T follicular helper cell (primary cell): ENCODE measurements around the gene DNAH8.

Source experiments
- DNase-seq: peaks from one replicate; pipeline ENCODE4 v3.0.0-alpha.2; 2020; ENCODE audit warnings: low read depth

The DNAH8 gene

DNA sequence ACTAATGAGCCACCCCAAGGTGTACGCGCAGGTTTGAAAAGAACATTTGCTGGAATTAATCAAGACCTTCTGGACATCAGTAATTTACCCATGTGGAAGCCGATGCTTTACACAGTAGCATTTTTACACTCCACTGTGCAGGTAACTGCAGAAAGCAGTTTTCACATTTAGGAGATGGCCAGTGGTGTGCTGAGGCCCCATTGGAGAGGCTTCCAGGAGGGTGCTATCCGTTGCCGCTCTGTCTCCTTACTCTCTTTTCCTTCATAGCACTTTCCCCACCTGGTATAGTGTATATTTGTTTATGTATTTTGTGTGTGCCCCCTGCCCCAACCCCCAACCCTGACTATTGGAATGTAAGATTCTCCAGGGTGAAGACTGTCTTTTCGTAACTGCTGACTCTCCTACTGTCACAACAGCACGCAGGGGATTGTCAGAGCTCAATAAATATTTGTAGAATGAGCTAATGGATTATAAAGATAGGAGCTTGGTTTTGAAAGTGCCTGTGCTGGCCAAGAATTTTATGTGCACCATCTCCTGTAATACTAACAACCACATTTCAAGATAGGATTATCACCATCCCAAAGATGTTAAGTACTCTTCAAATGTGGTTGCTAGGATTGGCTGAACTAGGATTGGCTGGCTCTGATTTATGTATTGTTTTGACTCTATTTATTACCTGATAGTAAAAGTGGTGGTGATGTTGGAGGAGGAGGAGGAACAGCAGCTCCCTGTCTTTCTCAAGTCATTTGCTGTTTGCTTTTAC lies 259.5 kb downstream of the DNAH8 start:
- DNase-seq: no peak

DNA sequence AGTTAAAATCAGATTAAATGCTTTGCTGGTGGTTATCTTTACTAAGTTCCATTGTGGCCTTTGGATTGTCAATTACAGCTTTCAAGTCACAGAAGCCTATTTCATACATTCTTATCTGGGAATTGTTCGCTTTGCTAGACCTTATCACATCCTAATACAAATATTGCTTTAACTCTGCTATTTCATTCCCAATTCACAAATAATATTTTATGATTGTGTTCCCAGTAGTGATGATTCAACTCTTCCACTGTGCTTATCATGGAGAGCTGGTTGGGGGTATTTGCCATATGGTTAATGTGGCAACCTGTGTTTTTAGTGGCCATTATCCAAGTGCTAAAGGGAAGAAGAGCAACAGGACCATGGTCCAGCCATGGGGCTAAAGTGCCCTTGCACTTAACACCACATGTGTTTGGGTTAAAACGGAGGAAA lies 260.5 kb downstream of the DNAH8 start:
- DNase-seq: no peak

DNA sequence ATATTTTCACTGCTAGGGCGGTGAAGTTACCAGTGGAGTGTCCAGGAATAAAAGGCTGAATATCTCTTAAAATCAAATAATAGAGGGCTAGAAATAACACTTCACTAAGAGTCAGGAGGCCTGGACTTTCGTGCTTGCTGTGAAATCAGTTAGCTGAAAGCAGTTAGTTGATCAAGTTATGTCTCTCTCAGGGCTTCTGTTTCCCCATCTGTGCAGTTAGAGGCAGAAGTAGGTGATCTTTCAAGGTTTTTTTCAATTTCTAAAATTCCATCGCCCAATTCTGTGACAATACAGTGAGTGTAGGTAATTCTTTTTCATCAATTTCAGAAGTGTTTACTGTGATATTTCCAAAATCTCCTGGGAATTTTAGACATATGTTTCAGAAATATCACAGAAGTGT lies 260.9 kb downstream of the DNAH8 start:
- no peak for DNase-seq

DNA sequence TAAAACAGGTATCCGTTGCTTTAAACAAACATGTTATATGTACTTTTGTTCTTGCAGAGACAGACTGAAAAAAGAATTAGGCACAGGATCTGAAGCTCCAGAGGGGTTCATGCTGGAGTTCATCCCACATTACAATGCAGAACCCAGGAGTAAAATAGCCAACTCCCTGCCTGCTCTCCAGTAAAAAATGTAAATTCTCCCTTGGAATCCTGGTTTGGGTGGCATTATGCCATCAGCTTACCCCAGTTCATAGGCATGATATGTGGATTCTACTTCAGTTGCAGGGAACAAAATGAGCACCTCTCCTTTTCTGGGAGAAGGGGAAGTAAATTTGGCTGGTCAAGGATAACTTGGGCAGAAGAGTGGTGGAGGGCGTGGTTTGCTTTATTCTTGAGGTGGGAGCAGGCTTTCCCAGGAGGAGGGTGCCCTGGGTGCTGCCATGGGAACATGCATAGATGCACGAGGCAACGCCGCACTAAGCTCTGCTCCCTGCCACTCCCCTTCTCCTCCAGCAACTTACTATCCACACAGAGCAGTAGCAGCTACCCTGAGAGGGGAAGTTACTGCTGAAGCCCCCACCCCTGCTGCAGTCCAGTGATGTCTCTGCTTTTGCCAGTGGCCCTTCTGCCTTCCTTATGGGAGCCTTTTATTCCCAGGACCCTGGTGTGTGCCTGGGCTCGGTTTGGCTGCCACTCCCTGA lies 261.8 kb downstream of the DNAH8 start:
- no peak for DNase-seq

DNA sequence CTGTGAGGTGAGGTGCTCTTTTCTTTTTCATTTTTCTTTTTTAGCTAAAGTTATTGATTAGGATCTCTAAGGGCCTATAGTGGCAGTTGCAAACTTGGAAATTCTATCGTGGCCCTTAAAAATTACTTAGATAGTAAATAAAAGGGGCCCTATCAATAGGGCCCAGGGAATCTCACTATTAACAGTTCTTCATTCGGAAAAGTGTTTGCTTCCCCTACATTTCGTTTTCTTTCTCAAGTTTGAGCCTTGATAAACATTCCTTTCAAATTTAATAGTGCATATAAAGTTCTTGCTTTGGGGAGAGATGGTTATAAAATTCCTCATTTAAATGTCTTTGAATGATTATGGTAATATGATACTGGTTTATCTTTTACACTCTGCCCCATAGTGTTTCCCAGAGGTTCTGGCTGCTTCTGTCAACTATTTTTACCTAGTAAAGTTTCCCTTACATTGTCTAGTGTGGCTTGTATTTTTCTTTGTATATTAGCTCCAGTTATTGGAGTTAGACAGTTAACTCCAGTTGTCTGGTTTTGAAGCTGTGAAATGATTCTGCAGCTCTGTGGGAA lies 263.1 kb downstream of the DNAH8 start:
- no peak for DNase-seq

DNA sequence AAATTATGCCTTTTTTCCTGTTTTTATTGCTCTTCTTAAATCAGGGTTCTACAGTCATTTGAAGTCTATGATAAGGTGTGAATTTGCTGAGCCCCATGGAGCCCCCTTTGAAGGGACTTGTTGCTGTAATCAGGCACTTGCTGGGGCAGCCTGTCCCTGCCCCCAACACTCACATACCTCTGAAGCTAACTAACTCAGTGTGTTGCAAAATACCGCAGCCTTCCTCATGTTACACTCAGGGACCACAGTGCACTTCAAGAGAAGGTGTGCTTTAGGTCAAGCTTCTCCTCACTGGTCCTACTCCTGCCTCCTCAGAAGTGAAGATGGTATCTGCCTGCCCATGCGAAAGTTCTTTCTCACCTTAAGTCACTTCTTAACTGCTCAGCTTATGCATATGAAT lies 267.4 kb downstream of the DNAH8 start:
- no peak for DNase-seq

DNA sequence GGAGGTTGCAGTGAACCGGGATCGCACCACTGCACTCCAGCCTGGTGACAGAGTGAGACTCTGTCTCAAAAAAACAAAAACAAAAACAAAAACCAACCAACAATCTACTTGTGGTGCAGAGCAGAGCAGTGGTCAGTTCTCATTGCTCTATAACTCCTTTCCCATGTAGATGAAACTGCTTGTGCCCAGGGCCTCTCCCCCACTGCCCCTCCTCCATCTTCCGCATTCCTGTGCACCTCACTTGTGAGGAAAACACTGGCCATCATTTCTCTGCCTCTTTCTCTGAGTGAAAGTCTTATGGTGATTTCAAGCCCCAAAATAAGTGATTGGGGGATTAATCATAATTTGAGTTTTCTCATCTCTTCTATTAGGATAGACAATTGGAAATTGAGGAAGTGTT lies 269.6 kb downstream of the DNAH8 start:
- DNase-seq: no peak

DNA sequence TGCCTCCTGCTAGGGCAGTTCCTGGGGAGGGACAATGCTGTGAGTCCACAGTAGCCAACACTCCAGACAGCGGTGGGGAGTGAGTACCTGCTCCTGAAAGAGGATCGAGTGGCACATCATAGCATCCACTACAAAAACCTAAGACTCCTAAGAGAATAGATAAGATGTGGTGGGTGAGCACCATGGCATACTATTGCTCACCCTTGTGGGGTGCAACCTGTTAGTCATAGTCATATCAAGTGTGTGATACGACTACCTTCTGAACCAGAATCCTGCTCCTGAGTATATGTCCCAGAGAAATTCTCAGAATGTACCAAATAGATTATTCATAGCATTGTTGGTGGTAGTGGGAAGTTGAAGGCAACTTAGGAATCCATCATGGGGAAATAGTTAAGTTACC lies 270.7 kb downstream of the DNAH8 start:
- DNase-seq: no peak

DNA sequence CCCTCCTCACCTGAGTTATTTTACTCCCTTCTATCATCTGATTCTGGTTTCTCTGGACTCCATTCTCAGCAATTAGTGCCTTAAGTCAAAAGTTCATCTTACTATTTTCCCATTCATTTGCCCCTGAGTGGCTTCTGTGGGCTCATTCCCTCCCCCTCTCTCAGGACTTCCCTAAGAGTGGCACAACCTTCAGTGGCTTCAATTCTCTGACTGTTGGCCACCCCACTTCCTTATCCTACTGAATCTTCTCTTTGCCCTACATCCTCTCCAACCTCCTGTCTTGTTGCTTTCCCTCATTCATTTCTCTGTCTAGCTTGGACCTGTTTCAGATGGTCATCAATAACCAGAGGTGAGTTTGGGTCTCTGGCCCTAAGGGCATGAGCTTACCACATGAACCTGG lies 272.4 kb downstream of the DNAH8 start:
- DNase-seq: no peak

DNA sequence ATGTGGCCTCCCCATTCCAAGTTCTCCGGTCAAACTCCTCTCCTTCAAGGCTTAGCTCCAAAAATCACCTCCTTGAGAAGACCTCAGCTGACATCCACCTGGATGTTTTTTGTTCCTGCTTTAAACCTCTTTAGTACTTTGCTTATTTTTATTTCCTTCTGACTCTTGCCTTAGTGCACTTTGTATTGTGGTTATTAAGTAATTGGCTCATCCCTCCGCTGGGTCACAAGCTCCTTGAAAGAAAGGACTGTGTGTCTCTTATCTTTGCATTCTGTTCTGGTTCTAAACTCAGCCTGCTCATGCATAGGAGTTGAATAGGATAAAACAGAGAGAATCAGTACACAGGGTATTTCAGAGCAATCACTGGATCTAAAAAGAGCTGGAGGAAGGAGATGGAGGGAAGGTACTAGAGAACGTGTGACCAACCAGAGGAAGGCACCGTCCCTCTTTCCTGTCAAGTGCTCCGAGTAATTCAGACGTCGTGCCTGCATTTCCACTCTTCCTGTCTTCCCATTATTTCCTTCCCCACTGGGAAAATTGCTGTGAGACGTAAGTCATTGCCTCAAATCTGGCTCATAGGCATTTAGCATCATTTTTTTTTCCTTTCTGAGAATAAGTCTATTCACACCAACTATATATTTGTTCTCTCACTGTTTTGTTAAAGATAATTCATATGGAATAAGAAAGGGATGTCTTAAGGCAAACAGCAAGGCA lies 273.8 kb downstream of the DNAH8 start:
- no peak for DNase-seq

DNA sequence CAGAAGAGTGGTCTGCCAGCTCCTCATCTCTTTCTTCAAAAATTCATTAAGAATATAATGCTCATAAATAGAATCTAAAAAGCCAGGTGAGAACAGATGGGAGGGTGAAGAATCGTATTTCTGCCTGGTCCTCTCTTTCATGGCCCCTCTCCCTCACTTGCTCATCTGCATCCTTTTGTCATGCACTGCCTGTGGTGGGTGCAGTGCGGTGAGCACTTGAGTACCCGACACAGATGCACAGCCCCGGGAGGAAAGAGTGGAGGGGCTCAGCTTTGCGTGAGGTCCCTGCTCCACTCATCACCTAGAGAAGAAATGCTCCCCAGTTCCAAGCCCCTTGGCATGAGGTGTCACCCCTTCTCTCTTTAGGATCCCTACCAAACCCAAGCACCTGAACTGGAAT lies 275.4 kb downstream of the DNAH8 start:
- DNase-seq: no peak

DNA sequence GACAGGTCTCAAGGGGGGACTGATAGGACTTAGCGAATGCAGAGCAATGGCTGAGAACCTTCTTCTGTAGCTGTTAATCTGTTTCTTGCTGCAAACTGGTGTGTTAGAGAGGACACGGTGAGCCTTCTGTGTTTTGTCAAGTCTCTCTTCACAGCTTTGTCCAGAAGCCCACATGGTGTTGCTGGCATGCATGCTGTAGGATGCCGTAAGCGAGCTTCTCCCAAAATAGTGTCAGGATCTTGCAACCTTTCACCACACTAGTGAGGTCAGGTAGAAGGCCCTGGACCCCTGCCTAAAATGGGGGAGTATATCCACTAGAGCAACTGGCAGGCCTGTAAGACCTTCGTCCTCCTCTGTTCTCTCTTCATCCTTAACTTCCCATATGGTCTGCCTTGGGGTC lies 281.6 kb downstream of the DNAH8 start:
- DNase-seq: no peak

DNA sequence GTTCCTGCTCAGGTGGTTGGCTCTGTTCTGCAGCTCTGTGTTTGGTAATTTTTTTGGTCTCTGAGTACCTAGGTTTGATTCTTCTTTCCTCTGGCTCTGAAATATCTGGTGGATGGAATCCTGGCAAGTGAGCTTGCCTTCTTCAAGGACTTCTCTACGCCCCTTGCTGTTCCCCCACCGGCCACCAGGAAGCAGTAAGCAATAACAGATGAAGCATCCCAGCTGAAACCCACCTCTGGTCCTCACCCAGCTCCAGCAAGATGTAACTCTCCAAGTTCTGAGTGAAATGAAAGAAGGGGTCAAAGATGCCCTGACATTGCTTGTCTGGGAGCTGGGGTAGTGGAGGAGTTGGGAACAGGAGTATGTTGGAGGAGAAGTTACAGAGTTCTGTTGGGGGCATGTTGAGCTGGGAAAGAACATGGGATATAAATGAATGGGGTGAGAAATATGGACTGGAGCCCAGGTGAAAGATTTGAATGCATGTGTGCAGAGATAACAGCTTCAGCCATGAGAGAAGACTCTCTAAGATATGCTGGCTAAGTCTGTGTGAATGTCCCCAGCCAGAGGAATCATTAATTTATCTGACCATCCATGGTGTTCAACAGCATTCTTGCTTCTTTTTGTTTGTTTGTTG lies 282.1 kb downstream of the DNAH8 start:
- peak; percentile 10 for DNase-seq

DNA sequence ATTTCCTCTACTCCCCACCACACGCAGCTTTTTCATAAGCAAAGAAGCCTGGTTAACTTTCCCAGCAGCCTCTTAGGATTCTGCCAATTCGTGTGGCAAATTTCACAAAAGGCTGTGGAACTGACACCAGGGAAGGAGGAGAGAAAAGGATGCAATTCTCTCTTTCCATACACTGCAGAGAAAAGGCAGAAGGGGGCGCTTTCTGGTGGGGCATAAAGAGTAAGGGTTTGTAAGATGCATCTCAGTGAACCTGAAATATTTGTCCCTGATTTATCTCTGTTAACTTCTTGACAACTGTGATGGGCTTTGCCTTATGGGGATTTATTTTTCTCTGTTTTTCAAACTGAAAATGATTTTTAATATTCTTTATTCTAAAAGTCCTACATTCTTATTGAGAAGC lies 288.0 kb downstream of the DNAH8 start:
- no peak for DNase-seq

DNA sequence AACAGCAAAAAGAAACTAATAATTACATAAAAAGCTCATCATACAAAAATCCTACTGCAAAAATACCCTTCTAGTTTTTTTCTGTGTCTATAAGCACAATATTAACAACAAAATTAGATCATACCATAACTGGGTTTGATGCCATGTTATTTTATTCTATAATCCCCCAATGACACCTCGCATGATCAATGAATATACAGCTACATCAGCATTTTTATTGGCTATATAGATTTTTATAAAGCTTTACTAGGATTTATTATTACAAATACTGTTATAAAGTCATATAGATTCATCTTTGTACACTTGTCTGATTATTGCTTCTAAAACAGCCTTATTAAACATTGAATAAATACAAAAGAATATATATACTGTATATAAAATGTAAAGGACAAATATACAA lies 288.4 kb downstream of the DNAH8 start:
- DNase-seq: no peak

DNA sequence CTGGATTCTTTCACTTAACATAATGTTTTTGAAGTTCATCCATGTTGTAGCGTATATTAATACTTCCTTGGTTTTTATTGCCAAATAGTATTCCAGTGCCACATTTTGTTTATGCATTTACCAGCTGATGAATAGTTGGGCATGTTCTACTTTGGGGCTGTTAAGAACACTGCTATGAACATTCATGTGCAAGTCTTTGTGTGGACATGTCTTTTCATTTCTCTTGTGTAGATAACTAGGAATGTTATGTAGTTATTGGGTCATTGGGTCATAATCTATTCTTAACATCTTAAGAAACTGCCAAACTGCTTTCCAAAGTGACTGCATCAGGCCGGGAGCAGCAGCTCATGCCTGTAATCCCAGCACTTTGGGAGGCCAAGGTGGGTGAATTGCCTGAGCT lies 289.7 kb downstream of the DNAH8 start:
- no peak for DNase-seq

DNA sequence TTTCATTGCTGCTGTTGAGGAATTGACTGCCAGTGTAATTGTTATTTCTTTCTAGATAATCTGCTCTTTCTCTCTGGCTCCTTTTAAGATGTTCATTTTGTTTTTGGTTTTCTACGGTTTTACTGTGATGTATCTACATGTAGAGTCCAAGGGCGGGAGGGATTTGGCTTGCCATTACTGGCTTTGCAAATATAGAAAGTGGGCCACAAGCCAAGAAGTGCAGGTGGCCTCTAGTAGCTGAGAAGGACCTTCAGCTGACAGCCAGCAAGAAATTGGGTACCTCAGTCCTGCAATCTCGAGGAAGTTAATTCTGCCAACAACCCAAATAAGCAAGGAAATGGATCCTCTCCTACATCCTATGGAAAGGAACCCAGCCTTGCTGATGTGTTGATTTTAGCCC lies 290.7 kb downstream of the DNAH8 start:
- no peak for DNase-seq

DNA sequence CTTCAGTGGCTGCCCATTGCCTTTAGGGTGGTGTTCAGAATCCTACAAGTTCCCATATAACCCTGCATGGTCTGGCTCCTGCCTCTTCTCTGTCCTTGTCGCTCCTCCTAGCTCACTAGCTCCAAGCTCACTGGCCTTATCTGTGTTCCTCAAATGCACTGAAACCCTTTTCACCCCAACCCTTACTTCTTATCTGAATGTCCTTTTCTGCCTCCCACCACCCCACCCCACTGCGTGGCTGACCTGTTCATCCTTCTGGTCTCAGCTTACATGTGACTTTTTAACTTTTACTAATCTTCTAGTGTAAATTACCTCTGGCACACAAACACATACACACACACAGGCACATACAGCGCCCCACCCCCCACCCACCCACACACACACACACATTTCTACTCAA lies 292.5 kb downstream of the DNAH8 start:
- DNase-seq: no peak

DNA sequence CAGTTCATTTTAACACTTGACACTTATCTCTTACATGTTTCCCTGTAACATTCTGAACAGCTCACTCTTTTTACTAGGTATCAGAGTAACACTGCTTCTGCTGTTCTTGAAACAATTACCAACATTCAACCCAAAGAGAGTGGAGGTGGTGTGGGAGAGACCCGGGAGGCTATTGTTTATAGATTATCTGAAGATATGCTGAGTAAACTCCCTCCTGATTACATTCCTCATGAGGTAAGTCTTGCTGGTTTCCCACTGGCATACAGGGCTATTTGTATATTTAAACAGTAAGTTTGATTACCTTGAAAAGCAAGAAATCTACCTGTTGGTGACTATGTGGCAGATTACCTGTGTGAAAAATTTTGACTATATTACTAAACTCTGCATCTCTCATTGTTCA lies 293.6 kb downstream of the DNAH8 start:
- no peak for DNase-seq

DNA sequence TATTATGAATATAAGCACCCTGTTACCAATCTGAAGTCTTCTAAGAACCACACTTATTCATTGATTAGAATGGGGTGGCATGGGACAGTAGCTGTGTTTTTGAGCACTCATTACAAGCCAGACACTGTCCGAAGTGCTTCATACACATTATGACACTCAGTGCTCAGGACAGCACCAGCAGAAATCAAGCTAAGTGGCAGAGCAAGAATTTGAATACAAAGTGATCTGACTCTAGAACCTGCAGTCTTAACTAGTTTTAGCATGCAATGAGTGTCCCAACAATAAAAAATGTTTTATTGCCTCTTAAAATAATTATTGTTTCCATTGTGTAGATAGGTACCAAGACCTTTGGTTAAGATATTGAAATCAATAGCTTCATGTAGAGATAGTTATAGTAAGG lies 294.4 kb downstream of the DNAH8 start:
- DNase-seq: no peak

DNA sequence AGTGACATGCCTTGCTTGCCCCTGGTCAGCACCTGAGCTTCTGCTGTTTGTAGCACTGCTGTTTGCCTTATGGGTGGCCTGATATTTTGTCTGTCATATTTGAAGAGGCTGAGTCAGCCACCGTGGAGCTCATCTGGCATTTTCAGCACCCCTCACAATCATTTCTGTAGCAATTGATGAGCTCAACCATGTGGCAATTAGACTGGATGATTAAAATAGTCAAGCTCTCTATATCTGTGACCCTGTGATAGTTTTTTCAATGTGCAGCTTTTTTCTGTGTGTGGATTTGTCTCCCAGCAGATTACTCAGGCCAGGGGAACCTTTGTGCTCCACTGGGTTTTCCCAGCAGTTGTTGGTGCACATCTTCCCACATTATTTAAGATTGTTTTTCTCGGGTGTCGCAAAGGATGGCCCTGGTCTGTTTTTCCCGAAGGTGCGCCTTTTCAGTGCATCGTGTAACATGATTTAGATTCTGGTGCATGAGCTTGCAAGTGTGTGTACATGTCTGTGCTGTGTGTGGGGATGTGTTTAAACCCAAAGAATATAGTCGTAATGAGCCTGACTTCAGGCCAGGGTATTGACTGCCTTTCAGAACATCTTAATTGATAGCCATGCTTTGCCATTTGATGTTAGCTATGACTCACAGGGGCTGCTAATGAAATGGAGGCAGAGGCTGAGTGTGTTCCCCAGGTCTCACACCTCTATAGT lies 301.9 kb downstream of the DNAH8 start:
- no peak for DNase-seq

DNA sequence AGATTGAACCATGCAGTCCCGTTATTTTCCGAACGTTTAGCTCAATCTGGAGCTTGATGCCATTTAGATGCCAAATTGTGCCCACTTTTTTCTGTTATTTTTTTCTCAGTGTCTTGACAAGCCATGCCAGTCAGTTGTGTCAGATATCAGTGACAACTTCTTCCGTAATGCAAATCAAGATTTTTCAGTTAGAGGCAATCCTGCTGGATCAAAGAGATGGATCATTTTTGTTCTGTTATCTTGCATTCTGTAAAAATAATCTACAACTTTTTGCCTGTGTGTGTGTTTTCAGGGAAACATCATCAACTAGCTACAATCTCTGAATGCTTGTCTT lies 302.4 kb downstream of the DNAH8 start:
- no peak for DNase-seq
